T47D (cell line): Measurements from ENCODE around the gene CCAR1.
"Not testable (repeated sequence)": the region's sequence is repeated elsewhere in the genome, so short reads cannot be mapped to it uniquely, and the experiment has no call there.

Experiments used
- DNase-seq, 2 experiments: peaks; one replicate each; pipeline versions ENCODE4 v3.0.0 to v3.0.0-alpha.2; 2011 to 2012; ENCODE audit warnings: low read depth in 1 of 2, low spot score in 1 of 2
- JUND ChIP-seq: IDR thresholded peaks from 2 replicates; pipeline ENCODE4 v1.6.1; 2012; ENCODE audit warnings: low read depth
- in situ Hi-C: cut with HindIII; loops from 2 replicates; pipeline ENCODE4 v1.10.0; 2016; ENCODE audit warnings: low sequenced_read_pairs, low pct_unique_long_range_greater_than_20kb

The CCAR1 gene

DNA sequence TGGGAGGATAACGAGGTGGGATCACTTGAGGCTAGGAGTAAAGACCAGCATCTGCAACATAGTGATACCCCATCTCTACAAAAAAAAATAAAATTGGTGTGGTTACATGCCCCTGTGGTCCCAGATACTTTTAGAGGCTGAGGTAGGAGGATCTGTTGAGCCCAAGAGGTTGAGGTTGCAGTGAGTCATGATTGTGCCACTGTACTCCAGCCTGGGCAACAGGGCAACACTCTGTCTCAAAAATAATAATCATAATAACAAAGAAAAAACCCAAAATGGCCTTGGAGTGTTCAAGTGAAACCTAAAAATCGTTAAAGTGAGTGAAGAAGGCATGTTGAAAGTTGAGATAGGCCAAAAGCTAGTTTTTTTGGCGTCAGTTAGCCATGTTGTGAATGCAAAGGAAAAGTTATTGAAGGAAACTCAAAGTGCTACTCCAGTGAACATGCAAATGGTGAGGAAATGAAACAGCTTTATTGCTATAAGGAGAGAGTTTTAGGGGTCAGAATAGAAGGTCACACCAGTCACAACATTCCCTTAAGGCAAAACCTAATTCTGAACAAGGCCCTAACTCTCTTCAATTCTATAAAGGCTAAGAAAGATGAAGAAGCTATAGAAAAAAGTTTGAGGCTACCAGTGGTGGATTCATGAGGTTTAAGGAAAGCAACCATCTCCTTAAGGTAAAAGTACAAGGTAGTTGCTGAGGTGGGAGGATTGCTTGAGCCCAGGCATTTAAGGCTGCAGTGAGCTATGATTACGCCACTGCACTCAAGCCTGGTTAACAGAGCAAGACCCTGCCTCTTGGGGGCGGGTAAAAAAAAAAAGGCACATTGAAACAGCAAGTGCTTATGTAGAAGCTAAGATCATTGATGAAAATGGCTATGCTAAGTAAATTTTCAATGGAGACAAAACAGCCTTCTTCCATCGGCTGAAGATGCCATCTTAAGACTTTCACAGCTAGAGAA is 60.9 kb downstream of the CCAR1 start:
- TF ChIP-seq JUND = no peak
- DNase-seq = no peak
- in situ Hi-C loops = no loop called here

DNA sequence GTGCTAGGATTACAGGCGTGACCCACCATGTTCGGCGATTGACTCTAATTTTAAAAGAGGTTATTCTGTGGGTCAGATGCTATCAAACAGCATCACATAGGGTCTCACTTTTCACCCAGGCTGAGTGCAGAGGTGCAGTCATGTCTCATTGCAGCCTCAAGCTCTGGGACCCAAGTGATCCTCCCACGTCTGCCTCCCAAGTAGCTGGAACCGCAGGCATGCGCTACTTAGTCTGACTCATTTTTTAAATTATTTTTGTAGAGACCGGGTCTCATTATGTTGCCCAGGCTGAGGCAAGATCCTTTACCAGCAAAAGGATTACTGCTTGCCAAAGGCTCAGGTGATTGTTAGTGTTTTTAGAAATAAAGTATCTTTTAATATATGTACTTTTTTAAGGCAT is 63.4 kb downstream of the CCAR1 start:
- no peak for DNase-seq
- no peak for TF ChIP-seq JUND
- in situ Hi-C loops = no loop called here

DNA sequence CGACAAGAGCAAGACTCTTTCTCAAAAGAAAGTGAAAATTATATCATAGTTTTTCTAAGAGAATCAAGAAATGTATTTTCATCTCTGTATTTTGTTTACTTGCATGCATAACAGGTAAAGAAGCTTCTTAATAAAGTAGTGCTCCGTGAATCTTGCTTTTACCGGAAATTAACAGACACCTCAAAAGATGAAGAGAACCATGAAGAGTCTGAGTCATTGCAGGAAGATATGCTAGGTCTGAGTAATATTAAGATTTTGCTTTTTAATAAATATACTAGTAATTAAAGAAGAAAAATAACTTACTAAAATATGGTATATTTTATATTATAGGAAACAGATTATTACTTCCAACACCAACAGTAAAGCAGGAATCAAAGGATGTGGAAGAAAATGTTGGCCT is 66.8 kb downstream of the CCAR1 start:
- no peak for DNase-seq
- TF ChIP-seq JUND = no peak
- in situ Hi-C loops = no loop called here

DNA sequence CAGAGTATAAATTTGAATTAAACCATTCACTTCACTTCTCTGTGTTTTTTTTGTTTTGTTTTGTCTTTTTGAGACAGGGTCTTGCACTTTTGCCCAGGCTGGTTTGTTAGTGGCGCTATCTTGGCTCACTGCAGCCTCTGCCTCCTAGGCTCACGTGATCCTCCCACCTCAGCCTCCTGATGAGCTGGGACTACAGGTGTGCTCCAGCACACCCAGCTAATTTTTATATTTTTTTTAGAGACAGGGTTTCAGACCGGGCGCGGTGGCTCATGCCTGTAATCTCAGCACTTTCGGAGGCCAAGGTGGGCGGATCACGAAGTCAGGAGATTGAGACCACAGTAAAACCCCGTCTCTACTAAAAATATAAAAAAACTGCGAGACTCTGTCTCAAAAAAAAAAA is 69.4 kb downstream of the CCAR1 start:
- DNase-seq = no peak
- TF ChIP-seq JUND = no peak
- in situ Hi-C loops = no loop called here

DNA sequence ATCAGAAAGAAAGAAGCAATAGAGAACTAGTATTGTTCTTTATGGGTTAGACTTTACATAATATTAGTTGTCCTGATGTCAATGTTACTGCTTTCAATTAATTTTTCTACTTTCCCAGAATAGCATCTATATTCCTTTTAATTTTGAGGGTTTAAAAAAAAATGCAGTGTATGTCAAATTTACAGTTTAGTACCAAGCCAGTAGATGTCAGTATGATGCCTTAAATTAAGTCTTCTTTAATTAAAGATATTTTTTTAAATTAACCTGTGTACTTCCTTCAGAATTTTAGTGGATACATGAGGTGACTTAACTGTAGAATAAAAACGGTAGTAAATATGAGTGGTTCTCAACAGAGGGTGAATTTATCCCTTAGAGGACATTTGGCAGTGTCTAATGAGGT is 71.1 kb downstream of the CCAR1 start:
- in situ Hi-C loops = no loop called here
- DNase-seq = peak in 1 of 2 experiments; percentile 19
- no peak for TF ChIP-seq JUND

DNA sequence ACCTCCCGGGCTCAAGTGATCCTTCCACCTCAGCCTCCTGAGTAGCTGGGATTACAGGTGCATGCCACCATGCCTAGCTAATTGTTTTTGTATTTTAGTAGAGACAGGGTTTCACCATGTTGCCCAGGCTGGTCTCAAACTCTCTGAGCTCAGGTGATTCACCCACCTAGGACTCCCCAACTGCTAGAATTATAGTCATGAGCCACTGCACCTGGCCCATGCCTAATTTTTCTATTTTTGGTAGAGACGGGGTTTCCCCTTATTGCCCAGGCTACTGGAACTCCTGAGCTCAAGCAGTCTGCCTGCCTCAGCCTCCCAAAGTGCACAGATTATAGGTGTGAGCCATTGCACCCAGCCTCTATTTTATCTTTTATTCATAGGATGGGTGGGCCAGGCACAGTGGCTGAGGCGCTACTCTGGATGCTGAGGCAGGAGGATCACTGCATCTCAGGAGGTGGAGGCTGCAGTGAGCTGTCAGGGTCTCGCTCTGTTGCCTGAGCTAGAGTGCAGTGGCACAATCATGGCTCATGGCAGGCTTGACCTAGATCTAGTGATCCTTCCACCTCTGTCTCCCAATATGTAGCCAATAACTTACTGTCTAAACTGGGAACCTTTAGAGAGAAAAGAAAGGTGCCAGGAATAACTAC is 75.0 kb downstream of the CCAR1 start:
- TF ChIP-seq JUND = no peak
- in situ Hi-C loops = no loop called here
- no peak for DNase-seq

DNA sequence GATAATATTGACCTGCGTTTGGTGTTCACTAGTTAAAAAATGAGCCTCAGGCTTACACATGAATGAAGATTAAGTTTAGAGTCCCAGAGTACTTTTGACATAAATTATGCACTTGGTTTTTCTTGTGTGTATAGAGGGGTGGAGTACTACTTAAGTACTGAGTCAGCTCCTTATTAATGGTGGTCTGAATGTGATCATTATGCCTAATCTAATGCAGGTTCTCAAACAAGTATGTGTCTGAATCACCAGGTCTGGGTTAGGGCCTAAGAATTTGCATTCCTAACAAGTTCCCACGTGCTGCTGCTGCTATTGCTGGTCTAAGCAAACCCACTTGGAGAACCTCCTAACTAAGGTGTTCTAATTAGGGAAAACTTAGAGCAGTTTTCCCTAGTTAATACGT is 75.6 kb downstream of the CCAR1 start:
- in situ Hi-C loops = no loop called here
- TF ChIP-seq JUND = no peak
- DNase-seq = no peak

DNA sequence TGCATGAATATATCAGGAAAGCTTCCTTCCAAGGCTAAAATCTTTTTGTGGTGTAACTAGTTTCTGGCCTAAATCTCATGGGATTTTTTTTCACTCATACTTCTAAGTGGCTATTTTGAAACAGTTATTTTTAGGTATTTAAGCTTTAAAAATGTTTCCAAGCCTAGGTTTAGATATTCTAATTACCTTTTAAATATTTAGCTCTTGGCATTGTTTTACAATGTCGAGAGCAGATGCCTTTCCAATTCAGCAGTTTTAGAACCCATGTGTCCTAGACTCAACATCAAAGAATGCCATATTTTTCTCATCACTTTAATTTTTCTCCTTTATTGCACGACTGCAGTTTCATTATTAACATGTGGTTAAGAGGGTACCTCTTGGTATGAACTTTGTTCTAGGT is 79.2 kb downstream of the CCAR1 start:
- no peak for TF ChIP-seq JUND
- in situ Hi-C loops = no loop called here
- no peak for DNase-seq

DNA sequence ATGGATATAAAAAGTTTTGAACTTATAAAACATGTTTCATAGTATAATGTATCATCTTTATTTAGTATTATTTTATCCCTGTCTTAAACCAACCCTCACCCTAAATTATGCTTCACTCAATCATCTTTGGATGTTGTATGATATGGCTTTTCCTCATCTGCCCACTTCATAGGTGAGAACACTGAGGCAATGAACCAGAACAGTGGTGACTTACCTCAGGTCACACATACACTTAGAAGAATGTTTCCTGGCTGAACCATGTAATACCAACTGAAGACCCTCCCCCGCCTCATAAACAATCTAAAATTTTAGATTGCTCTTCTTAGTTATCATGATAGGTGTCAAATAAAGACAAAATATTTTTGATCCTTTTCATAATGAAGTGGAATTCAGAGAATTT is 83.7 kb downstream of the CCAR1 start:
- in situ Hi-C loops = no loop called here
- no peak for TF ChIP-seq JUND

DNA sequence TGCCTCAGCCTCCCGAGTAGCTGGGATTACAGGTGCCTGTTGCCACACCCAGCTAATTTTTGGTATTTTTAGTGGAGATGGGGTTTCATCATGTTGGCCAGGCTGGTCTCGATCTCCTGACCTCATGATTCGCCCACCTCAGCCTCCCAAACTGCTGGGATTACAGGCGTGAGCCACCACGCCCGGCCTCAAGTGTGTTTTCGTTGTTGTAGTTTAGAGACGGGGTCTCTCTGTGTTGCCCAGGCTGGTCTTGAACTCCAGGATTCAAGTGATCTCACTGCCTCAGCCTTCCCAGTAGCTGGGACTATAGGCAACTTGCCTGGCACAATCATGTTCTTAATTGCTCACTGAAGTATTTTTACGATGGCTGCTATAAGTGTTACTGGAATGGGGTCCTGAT is 89.8 kb downstream of the CCAR1 start:
- DNase-seq, in situ Hi-C loops: not testable (repeated sequence)

More for the DNA sequence above, 83.7 kb downstream of the CCAR1 start:
- DNase-seq = no peak

DNA sequence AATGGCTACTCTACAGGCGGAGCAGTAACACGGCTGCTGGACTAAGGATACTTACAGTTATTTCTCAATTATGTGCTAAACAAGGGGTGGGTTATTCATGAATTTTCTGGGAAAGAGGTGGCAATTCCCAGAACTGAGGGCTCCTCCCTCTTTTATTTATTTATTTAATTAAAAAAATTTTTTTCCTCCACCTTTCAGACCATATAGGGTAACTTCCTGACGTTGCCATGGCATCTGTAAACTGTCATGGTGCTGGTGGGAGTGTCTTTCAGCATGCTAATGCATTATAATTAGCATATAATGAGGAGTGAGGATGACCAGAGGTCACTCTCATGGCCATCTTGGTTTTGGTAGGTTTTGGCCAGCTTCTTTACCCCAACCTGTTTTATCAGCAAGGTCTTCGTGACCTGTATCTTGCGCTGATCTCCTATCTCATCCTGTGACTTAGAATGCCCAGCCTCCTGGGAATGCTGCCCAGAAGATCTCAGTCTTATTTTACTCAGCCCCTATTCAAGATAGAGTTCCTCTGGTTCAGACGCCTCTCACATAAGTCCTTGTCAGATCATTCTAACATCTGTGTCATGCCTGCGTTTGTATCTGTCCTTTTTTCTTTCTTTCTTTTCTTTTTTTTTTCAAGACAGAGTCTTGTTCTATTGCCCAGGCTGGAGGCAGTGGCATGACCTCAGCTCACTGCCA is 90.4 kb downstream of the CCAR1 start:
- TF ChIP-seq JUND = no peak
- in situ Hi-C loops = no loop called here
- DNase-seq = no peak

DNA sequence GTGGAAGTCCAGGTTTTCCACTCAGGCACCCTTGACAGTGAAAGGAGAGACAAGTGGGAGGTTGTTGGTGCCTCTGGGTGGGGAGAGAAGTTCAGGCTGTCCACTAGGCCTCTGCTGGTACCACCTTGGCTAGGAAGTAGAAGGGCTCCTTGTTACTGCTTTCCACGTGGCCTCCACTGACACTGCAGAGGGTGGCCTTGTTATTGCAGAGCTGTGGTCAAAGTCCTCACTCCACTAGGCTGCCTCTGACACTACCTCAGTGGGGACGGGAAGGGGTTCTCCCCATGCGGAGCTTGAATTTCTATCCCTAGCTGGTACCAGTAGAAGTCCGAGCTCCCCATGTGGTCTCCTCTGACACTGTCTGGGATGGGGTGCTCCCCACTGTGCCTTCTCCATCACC is 91.4 kb downstream of the CCAR1 start:
- in situ Hi-C loops = no loop called here
- no peak for TF ChIP-seq JUND
- DNase-seq = no peak

DNA sequence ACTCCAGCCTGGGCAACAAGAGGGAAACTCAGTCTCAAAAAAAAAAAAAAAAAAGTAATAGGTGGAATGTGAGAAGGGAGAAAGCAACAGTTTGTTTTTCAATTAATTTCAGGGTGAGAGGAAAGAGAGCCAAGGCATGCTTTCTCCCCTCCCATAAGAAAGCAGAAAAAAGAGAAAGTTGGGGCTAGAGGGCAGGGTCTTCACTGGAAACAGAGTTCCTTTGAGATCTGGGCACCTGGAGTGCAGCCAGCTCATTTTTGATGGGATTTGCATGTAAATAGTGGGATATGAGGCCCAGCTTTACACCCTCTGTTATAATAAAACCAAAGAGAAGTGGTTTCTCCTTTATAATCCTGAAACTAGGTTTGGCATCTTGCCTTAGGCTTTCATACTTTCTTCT is 92.5 kb downstream of the CCAR1 start:
- TF ChIP-seq JUND = no peak
- in situ Hi-C loops = no loop called here
- no peak for DNase-seq
